ENCODE results near the gene STS.

DNA sequence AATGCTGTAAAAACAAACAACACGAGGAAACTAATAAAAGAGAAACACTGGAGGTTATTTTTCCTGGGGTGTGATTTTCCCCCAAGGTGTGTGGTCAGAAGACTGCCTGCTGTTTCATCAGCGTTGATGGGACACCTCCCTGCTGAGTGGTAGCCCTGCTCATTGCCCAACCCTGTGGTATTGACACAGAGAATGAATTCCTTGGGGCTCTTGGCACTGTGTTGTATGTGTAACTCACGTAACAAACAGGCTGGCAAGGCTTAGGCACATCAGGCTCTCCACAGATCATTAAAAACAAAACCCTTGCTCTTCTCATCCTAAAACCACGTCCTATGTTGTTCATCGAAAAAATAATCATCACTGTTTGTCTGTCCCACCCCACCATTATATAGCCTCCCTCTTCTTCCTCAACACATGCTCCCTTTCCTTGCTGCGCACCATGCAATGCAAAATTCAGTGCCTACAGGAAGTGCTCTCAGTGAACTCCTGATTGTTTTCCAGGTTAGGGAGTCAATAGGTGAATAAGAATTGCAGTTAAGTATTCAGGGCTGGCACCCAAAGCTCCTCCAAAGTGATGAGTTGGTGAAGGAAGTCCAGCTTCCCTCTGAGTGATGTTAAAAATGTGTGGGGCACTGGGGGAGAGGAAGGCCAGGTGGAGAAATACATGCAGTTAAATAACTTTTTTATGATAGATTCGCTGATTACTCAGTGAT, 11.8 kb downstream of the STS start:
- TF ChIP-seq, protein P1, sequence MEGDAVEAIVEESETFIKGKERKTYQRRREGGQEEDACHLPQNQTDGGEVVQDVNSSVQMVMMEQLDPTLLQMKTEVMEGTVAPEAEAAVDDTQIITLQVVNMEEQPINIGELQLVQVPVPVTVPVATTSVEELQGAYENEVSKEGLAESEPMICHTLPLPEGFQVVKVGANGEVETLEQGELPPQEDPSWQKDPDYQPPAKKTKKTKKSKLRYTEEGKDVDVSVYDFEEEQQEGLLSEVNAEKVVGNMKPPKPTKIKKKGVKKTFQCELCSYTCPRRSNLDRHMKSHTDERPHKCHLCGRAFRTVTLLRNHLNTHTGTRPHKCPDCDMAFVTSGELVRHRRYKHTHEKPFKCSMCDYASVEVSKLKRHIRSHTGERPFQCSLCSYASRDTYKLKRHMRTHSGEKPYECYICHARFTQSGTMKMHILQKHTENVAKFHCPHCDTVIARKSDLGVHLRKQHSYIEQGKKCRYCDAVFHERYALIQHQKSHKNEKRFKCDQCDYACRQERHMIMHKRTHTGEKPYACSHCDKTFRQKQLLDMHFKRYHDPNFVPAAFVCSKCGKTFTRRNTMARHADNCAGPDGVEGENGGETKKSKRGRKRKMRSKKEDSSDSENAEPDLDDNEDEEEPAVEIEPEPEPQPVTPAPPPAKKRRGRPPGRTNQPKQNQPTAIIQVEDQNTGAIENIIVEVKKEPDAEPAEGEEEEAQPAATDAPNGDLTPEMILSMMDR (conservative IDR thresholded peaks at IDR 0.05; ENCODE audit: low read depth in 2 of 2) = no peak
- TF ChIP-seq EZH2phosphoT487 (IDR thresholded peaks at IDR 0.05; ENCODE audit: unreplicated experiment) = no peak
- no peak for TF ChIP-seq JUNB (IDR thresholded peaks at IDR 0.05; ENCODE audit: unreplicated experiment)
- TF ChIP-seq EZH2 (IDR thresholded peaks at IDR 0.05; ENCODE audit: low read depth, unreplicated experiment) = no peak
- TF ChIP-seq CREB1 (CRISPR knock-in tag; IDR thresholded peaks at IDR 0.05; ENCODE audit: low read depth) = no peak
- no peak for TF ChIP-seq ZNF331 (CRISPR knock-in tag; IDR thresholded peaks at IDR 0.05; ENCODE audit: low read depth)
- TF ChIP-seq STAT1 (IDR thresholded peaks at IDR 0.05; ENCODE audit: unreplicated experiment) = no peak
- TF ChIP-seq POLR2AphosphoS5 (IDR thresholded peaks at IDR 0.05; ENCODE audit: low read depth) = no peak
- no peak for TF ChIP-seq ZNF114 (CRISPR knock-in tag; IDR thresholded peaks at IDR 0.05)
- TF ChIP-seq, protein P2, sequence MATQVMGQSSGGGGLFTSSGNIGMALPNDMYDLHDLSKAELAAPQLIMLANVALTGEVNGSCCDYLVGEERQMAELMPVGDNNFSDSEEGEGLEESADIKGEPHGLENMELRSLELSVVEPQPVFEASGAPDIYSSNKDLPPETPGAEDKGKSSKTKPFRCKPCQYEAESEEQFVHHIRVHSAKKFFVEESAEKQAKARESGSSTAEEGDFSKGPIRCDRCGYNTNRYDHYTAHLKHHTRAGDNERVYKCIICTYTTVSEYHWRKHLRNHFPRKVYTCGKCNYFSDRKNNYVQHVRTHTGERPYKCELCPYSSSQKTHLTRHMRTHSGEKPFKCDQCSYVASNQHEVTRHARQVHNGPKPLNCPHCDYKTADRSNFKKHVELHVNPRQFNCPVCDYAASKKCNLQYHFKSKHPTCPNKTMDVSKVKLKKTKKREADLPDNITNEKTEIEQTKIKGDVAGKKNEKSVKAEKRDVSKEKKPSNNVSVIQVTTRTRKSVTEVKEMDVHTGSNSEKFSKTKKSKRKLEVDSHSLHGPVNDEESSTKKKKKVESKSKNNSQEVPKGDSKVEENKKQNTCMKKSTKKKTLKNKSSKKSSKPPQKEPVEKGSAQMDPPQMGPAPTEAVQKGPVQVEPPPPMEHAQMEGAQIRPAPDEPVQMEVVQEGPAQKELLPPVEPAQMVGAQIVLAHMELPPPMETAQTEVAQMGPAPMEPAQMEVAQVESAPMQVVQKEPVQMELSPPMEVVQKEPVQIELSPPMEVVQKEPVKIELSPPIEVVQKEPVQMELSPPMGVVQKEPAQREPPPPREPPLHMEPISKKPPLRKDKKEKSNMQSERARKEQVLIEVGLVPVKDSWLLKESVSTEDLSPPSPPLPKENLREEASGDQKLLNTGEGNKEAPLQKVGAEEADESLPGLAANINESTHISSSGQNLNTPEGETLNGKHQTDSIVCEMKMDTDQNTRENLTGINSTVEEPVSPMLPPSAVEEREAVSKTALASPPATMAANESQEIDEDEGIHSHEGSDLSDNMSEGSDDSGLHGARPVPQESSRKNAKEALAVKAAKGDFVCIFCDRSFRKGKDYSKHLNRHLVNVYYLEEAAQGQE (IDR thresholded peaks at IDR 0.05; ENCODE audit: unreplicated experiment) = no peak
- no peak for TF ChIP-seq NANOG (IDR thresholded peaks at IDR 0.05; ENCODE audit: borderline replicate concordance)
- TF ChIP-seq ETS1 (IDR thresholded peaks at IDR 0.05) = no peak
- TF ChIP-seq, protein P3, sequence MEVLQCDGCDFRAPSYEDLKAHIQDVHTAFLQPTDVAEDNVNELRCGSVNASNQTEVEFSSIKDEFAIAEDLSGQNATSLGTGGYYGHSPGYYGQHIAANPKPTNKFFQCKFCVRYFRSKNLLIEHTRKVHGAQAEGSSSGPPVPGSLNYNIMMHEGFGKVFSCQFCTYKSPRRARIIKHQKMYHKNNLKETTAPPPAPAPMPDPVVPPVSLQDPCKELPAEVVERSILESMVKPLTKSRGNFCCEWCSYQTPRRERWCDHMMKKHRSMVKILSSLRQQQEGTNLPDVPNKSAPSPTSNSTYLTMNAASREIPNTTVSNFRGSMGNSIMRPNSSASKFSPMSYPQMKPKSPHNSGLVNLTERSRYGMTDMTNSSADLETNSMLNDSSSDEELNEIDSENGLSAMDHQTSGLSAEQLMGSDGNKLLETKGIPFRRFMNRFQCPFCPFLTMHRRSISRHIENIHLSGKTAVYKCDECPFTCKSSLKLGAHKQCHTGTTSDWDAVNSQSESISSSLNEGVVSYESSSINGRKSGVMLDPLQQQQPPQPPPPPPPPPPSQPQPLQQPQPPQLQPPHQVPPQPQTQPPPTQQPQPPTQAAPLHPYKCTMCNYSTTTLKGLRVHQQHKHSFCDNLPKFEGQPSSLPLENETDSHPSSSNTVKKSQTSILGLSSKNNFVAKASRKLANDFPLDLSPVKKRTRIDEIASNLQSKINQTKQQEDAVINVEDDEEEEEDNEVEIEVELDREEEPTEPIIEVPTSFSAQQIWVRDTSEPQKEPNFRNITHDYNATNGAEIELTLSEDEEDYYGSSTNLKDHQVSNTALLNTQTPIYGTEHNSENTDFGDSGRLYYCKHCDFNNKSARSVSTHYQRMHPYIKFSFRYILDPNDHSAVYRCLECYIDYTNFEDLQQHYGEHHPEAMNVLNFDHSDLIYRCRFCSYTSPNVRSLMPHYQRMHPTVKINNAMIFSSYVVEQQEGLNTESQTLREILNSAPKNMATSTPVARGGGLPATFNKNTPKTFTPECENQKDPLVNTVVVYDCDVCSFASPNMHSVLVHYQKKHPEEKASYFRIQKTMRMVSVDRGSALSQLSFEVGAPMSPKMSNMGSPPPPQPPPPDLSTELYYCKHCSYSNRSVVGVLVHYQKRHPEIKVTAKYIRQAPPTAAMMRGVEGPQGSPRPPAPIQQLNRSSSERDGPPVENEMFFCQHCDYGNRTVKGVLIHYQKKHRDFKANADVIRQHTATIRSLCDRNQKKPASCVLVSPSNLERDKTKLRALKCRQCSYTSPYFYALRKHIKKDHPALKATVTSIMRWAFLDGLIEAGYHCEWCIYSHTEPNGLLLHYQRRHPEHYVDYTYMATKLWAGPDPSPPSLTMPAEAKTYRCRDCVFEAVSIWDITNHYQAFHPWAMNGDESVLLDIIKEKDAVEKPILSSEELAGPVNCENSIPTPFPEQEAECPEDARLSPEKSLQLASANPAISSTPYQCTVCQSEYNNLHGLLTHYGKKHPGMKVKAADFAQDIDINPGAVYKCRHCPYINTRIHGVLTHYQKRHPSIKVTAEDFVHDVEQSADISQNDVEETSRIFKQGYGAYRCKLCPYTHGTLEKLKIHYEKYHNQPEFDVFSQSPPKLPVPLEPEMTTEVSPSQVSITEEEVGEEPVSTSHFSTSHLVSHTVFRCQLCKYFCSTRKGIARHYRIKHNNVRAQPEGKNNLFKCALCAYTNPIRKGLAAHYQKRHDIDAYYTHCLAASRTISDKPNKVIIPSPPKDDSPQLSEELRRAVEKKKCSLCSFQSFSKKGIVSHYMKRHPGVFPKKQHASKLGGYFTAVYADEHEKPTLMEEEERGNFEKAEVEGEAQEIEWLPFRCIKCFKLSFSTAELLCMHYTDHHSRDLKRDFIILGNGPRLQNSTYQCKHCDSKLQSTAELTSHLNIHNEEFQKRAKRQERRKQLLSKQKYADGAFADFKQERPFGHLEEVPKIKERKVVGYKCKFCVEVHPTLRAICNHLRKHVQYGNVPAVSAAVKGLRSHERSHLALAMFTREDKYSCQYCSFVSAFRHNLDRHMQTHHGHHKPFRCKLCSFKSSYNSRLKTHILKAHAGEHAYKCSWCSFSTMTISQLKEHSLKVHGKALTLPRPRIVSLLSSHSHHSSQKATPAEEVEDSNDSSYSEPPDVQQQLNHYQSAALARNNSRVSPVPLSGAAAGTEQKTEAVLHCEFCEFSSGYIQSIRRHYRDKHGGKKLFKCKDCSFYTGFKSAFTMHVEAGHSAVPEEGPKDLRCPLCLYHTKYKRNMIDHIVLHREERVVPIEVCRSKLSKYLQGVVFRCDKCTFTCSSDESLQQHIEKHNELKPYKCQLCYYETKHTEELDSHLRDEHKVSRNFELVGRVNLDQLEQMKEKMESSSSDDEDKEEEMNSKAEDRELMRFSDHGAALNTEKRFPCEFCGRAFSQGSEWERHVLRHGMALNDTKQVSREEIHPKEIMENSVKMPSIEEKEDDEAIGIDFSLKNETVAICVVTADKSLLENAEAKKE (CRISPR knock-in tag; IDR thresholded peaks at IDR 0.05) = no peak

Measured in GM23338 (cell line).